Nephron progenitor cell (in vitro differentiated cells): ENCODE measurements around the gene HIVEP2.
"Not testable (repeated sequence)": the region's sequence is repeated elsewhere in the genome, so short reads cannot be mapped to it uniquely, and the experiment has no call there.

Experiments
- DNase-seq: peaks from one replicate; pipeline ENCODE4 v3.0.0; 2021
- H3K27ac Mint-ChIP-seq: 2 replicates; pipeline ENCODE4 v1.8.0; 2021; ENCODE audit warnings: mild to moderate bottlenecking, moderate library complexity, mixed read lengths
- H3K27me3 Mint-ChIP-seq: 2 replicates; pipeline ENCODE4 v1.8.0; 2021; ENCODE audit warnings: mild to moderate bottlenecking, low read depth, mixed read lengths; ENCODE audit not compliant: poor library complexity
- H3K36me3 Mint-ChIP-seq: 2 replicates; pipeline ENCODE4 v1.8.0; 2021; ENCODE audit warnings: low read depth, mixed read lengths
- H3K4me1 Mint-ChIP-seq: 2 replicates; pipeline ENCODE4 v1.8.0; 2021; ENCODE audit warnings: mixed read lengths
- H3K4me3 Mint-ChIP-seq: 2 replicates; pipeline ENCODE4 v1.8.0; 2021; ENCODE audit warnings: mild to moderate bottlenecking, moderate library complexity, mixed read lengths
- H3K9me3 Mint-ChIP-seq: 2 replicates; pipeline ENCODE4 v1.8.0; 2021; ENCODE audit warnings: mild to moderate bottlenecking, moderate library complexity, mixed read lengths
- CTCF ChIP-seq: fragments of 200-600 bp; sonication (generic); IDR thresholded peaks from 2 replicates; pipeline ENCODE4 v1.5.0; 2021; ENCODE audit warnings: antibody characterized with exemption

HIVEP2 gene

GRCh38 chr6:142975365-142975764, 30.4 kb upstream of the HIVEP2 start:
- Mint-ChIP-seq H3K4me1 (no peaks in the 10 kb centered on the region), H3K27me3 (no peaks in the 10 kb centered on the region), H3K36me3 (no peaks in the 10 kb centered on the region), H3K4me3 (no peak overlapping the region), H3K9me3 (peaks cover 5% of the 10 kb centered on the region), H3K27ac (no peak overlapping the region)
- DNase-seq = no peak
- no peak for TF ChIP-seq CTCF

- not testable (repeated sequence) for DNase-seq, H3K4me3 Mint-ChIP-seq
Observed at GRCh38 chr6:142970941-142971340, 26.0 kb upstream of the HIVEP2 start.

GRCh38 chr6:142968601-142969000, 23.6 kb upstream of the HIVEP2 start:
- no peaks in the 10 kb centered on the region for H3K27me3 Mint-ChIP-seq
- H3K4me3 Mint-ChIP-seq = no peak overlapping the region
- no peaks in the 10 kb centered on the region for H3K9me3 Mint-ChIP-seq
- H3K4me1 Mint-ChIP-seq = no peaks in the 10 kb centered on the region
- no peak for DNase-seq
- H3K27ac Mint-ChIP-seq = no peak overlapping the region
- TF ChIP-seq CTCF = no peak
- no peaks in the 10 kb centered on the region for H3K36me3 Mint-ChIP-seq

More at GRCh38 chr6:142970941-142971340, 26.0 kb upstream of the HIVEP2 start:
- H3K36me3 Mint-ChIP-seq, H3K27me3 Mint-ChIP-seq, H3K27ac Mint-ChIP-seq, H3K9me3 Mint-ChIP-seq, H3K4me1 Mint-ChIP-seq: not testable (repeated sequence)

- H3K9me3 Mint-ChIP-seq = no peaks in the 10 kb centered on the region
- H3K27ac Mint-ChIP-seq = no peak overlapping the region
- H3K27me3 Mint-ChIP-seq = no peaks in the 10 kb centered on the region
- DNase-seq = no peak
- TF ChIP-seq CTCF = no peak
- H3K36me3 Mint-ChIP-seq = no peaks in the 10 kb centered on the region
- H3K4me3 Mint-ChIP-seq = no peak overlapping the region
- no peaks in the 10 kb centered on the region for H3K4me1 Mint-ChIP-seq
Observed at GRCh38 chr6:142966294-142966693, 21.3 kb upstream of the HIVEP2 start.

GRCh38 chr6:142965164-142965563, 20.2 kb upstream of the HIVEP2 start:
- H3K27me3 Mint-ChIP-seq = no peaks in the 10 kb centered on the region
- no peaks in the 10 kb centered on the region for H3K4me1 Mint-ChIP-seq
- H3K36me3 Mint-ChIP-seq = peaks cover 5% of the 10 kb centered on the region
- H3K27ac Mint-ChIP-seq = no peak overlapping the region
- DNase-seq = no peak
- no peak for TF ChIP-seq CTCF
- H3K9me3 Mint-ChIP-seq = peaks cover 6% of the 10 kb centered on the region
- H3K4me3 Mint-ChIP-seq = no peak overlapping the region

- Mint-ChIP-seq H3K27me3 (no peaks in the 10 kb centered on the region), H3K4me1 (no peaks in the 10 kb centered on the region), H3K9me3 (peaks cover 6% of the 10 kb centered on the region), H3K27ac (no peak overlapping the region), H3K36me3 (peaks cover 5% of the 10 kb centered on the region), H3K4me3 (no peak overlapping the region)
- DNase-seq = no peak
- no peak for TF ChIP-seq CTCF
Observed at GRCh38 chr6:142960098-142960497, 15.1 kb upstream of the HIVEP2 start.

- no peak for DNase-seq
- H3K27me3 Mint-ChIP-seq = peaks cover 3% of the 10 kb centered on the region
- no peaks in the 10 kb centered on the region for H3K4me1 Mint-ChIP-seq
- H3K27ac Mint-ChIP-seq = no peak overlapping the region
- H3K9me3 Mint-ChIP-seq = peaks cover 6% of the 10 kb centered on the region
- H3K4me3 Mint-ChIP-seq = no peak overlapping the region
- peaks cover 5% of the 10 kb centered on the region for H3K36me3 Mint-ChIP-seq
- no peak for TF ChIP-seq CTCF
Observed at GRCh38 chr6:142958343-142958742, 13.4 kb upstream of the HIVEP2 start.
